ENCODE measurements around the gene GRAP2.
"Not testable (repeated sequence)": the region's sequence is repeated elsewhere in the genome, so short reads cannot be mapped to it uniquely, and the experiment has no call there.

The GRAP2 gene

DNA sequence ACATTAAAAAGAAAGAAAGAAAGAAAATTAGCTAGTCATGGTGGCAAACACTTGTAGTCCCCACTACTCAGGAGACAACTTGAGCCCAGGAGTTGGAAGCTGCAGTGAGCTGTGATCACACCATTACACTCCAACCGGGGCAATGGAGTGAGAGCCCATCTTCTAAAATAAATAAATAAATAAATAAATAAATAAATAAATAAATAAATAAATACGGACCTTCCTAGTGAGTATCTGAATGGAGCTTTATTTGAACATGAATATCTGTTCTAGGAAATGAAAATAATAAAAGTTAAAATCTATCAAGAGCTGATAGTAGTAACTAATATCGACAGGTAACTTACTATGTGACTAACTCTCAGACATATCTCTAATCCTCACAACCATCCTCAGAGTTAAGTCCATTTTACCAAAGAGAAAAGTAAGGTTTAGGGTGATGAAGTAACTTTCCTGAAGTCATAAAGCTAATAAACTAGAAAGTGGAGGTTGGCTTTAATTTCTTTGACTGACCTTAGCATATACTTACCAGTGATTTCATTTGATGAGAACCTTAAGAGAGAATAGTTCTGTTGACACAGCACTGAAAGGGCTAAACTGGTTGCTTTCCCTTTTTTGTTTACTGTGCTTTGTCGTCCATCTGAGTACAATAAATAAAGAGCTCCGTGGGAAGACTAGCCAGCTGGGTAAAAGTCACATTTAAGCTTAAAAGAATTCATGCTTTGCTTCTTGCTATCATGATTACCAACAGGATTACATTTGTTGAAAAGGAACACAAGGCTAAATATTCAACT lies 29.7 kb upstream of the GRAP2 start:
- TF ChIP-seq EZH2phosphoT487 (IDR thresholded peaks at IDR 0.05; ENCODE audit: low read length): no peak
- TF ChIP-seq, protein P1, sequence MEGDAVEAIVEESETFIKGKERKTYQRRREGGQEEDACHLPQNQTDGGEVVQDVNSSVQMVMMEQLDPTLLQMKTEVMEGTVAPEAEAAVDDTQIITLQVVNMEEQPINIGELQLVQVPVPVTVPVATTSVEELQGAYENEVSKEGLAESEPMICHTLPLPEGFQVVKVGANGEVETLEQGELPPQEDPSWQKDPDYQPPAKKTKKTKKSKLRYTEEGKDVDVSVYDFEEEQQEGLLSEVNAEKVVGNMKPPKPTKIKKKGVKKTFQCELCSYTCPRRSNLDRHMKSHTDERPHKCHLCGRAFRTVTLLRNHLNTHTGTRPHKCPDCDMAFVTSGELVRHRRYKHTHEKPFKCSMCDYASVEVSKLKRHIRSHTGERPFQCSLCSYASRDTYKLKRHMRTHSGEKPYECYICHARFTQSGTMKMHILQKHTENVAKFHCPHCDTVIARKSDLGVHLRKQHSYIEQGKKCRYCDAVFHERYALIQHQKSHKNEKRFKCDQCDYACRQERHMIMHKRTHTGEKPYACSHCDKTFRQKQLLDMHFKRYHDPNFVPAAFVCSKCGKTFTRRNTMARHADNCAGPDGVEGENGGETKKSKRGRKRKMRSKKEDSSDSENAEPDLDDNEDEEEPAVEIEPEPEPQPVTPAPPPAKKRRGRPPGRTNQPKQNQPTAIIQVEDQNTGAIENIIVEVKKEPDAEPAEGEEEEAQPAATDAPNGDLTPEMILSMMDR (IDR thresholded peaks at IDR 0.05; ENCODE audit: low read length): no peak
- TF ChIP-seq EZH2 (optimal IDR thresholded peaks at IDR 0.05; ENCODE audit: low read depth, low read length): no peak
- Histone ChIP-seq H3K4me3 (ENCODE audit: low read length) (no peak overlapping the region), H3K4me1 (ENCODE audit: low read length) (no peaks in the 10 kb centered on the region), H2AFZ (ENCODE audit: low read length) (no peak overlapping the region), H3K4me2 (ENCODE audit: low read depth, low read length) (no peak overlapping the region), H3K27ac (ENCODE audit: low read length) (no peak overlapping the region), H3K9me3 (replicated peaks; ENCODE audit: insufficient read depth, low read length) (no peaks in the 10 kb centered on the region), H3K36me3 (replicated peaks; ENCODE audit: insufficient read depth, low read length) (no peaks in the 10 kb centered on the region), H3F3A (ENCODE audit: insufficient read depth, low read length) (no peaks in the 10 kb centered on the region), H3K9ac (ENCODE audit: low read length) (no peak overlapping the region), H3K9me2 (replicated peaks; ENCODE audit: insufficient read depth, low read length) (no peaks in the 10 kb centered on the region), H3K79me2 (ENCODE audit: low read length) (no peaks in the 10 kb centered on the region), H3K27me3 (replicated peaks; ENCODE audit: insufficient read depth, low read length) (no peaks in the 10 kb centered on the region), H4K20me1 (ENCODE audit: insufficient read depth, low read length) (no peaks in the 10 kb centered on the region)
- DNase-seq: no peak

DNA sequence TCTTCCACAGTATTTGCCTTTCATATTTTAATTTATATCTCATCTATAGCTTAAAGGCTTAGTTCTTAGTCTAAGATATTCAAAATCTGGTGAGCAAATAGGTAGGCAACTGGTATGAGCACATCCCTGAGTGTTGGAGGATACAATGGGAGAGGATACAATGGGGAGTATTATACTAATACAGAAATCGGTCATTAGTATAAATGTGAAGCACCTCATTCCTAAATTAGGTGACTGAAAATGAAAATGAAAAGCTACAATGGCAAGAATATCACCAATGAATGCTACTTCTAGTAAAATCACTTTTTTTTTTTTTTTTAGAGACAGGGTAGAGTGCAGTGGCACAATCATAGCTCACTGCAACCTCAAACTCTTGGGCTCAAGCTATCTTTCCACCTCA lies 28.3 kb upstream of the GRAP2 start:
- Histone ChIP-seq H3K4me1 (ENCODE audit: low read length) (no peaks in the 10 kb centered on the region), H3K9me2 (replicated peaks; ENCODE audit: insufficient read depth, low read length) (no peaks in the 10 kb centered on the region), H4K20me1 (ENCODE audit: insufficient read depth, low read length) (no peaks in the 10 kb centered on the region), H3K9ac (ENCODE audit: low read length) (no peak overlapping the region), H3K36me3 (replicated peaks; ENCODE audit: insufficient read depth, low read length) (no peaks in the 10 kb centered on the region), H3K27me3 (replicated peaks; ENCODE audit: insufficient read depth, low read length) (no peaks in the 10 kb centered on the region), H2AFZ (ENCODE audit: low read length) (no peak overlapping the region), H3K27ac (ENCODE audit: low read length) (no peak overlapping the region), H3F3A (ENCODE audit: insufficient read depth, low read length) (no peaks in the 10 kb centered on the region), H3K9me3 (replicated peaks; ENCODE audit: insufficient read depth, low read length) (no peaks in the 10 kb centered on the region), H3K79me2 (ENCODE audit: low read length) (no peaks in the 10 kb centered on the region), H3K4me3 (ENCODE audit: low read length) (0 out of 2 replicates have a peak overlapping the region, but pooled peaks have one; percentile 11), H3K4me2 (ENCODE audit: low read depth, low read length) (peak overlapping the region; percentile 41; the same call in 1 of the 2 replicates)
- no peak for DNase-seq
- TF ChIP-seq EZH2phosphoT487 (IDR thresholded peaks at IDR 0.05; ENCODE audit: low read length) (no peak), EZH2 (optimal IDR thresholded peaks at IDR 0.05; ENCODE audit: low read depth, low read length) (no peak)

DNA sequence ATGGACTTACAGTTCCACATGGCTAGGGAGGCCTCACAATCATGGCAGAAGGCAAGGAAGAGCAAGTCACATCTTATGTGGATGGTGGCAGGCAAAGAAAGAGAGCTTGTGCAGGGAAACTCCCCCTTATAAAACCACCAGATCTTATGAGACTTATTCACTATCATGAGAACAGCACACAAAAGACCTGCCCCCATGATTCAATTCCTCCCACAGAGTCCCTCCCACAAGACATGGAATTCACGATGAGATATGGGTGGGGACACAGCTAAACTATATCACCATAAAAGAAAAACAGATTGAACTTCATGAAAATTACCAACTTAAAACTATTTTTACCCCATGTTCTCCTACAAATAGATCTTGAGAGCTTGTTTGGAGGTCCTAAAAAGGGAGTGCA lies 26.9 kb upstream of the GRAP2 start:
- TF ChIP-seq EZH2 (optimal IDR thresholded peaks at IDR 0.05; ENCODE audit: low read depth, low read length) (no peak), EZH2phosphoT487 (IDR thresholded peaks at IDR 0.05; ENCODE audit: low read length) (no peak)
- TF ChIP-seq, protein P1 (IDR thresholded peaks at IDR 0.05; ENCODE audit: low read length): no peak
- H3K27me3 ChIP-seq (replicated peaks; ENCODE audit: insufficient read depth, low read length): no peaks in the 10 kb centered on the region
- H3K9me3 ChIP-seq (replicated peaks; ENCODE audit: insufficient read depth, low read length): no peaks in the 10 kb centered on the region
- no peaks in the 10 kb centered on the region for H3K79me2 ChIP-seq (ENCODE audit: low read length)
- no peaks in the 10 kb centered on the region for H3F3A ChIP-seq (ENCODE audit: insufficient read depth, low read length)
- no peak overlapping the region for H3K27ac ChIP-seq (ENCODE audit: low read length)
- no peaks in the 10 kb centered on the region for H3K4me1 ChIP-seq (ENCODE audit: low read length)
- no peak for DNase-seq
- no peak overlapping the region for H3K4me2 ChIP-seq (ENCODE audit: low read depth, low read length)
- no peaks in the 10 kb centered on the region for H3K36me3 ChIP-seq (replicated peaks; ENCODE audit: insufficient read depth, low read length)
- no peaks in the 10 kb centered on the region for H3K9me2 ChIP-seq (replicated peaks; ENCODE audit: insufficient read depth, low read length)
- H3K9ac ChIP-seq (ENCODE audit: low read length): no peak overlapping the region
- H3K4me3 ChIP-seq (ENCODE audit: low read length): no peak overlapping the region
- no peaks in the 10 kb centered on the region for H4K20me1 ChIP-seq (ENCODE audit: insufficient read depth, low read length)
- no peak overlapping the region for H2AFZ ChIP-seq (ENCODE audit: low read length)

DNA sequence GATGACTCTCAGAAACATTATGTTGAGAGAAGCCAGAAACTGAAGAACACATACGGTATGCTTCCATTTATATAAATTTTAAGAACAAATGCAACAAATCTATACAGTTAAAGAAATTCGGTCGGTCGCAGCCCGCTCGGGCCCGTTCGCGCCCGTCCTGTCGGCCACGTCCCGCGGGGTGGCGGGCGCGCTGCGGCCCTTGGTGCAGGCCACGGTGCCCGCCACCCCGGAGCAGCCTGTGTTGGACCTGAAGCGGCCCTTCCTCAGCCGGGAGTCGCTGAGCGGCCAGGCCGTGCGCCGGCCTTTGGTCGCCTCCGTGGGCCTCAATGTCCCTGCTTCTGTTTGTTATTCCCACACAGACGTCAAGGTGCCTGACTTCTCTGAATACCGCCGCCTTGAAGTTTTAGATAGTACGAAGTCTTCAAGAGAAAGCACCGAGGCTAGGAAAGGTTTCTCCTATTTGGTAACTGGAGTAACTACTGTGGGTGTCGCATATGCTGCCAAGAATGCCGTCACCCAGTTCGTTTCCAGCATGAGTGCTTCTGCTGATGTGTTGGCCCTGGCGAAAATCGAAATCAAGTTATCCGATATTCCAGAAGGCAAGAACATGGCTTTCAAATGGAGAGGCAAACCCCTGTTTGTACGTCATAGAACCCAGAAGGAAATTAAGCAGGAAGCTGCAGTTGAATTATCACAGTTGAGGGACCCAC lies 25.6 kb upstream of the GRAP2 start:
- H2AFZ ChIP-seq (ENCODE audit: low read length); H3K4me1 ChIP-seq (ENCODE audit: low read length); H4K20me1 ChIP-seq (ENCODE audit: insufficient read depth, low read length); H3F3A ChIP-seq (ENCODE audit: insufficient read depth, low read length); H3K27me3 ChIP-seq (replicated peaks; ENCODE audit: insufficient read depth, low read length); H3K36me3 ChIP-seq (replicated peaks; ENCODE audit: insufficient read depth, low read length); H3K9ac ChIP-seq (ENCODE audit: low read length); H3K4me3 ChIP-seq (ENCODE audit: low read length); H3K4me2 ChIP-seq (ENCODE audit: low read depth, low read length); DNase-seq; H3K9me3 ChIP-seq (replicated peaks; ENCODE audit: insufficient read depth, low read length); H3K27ac ChIP-seq (ENCODE audit: low read length); H3K79me2 ChIP-seq (ENCODE audit: low read length); H3K9me2 ChIP-seq (replicated peaks; ENCODE audit: insufficient read depth, low read length): not testable (repeated sequence)
